GM06990 (cell line): Measurements from ENCODE around the gene SNX13.
A peak's percentile ranks its signal among the peaks of the same experiment; 100 is the strongest.

Source experiments
- DNase-seq: peaks from one replicate; pipeline ENCODE4 v3.0.0-alpha.2; 2011; ENCODE audit not compliant: insufficient read length; ENCODE audit errors: extremely low read depth
- H3K27me3 ChIP-seq: replicated peaks from 2 replicates; pipeline ENCODE4 v1.6.0; 2011; ENCODE audit warnings: low read length; ENCODE audit not compliant: control insufficient read depth, insufficient read depth
- H3K36me3 ChIP-seq: 2 replicates; pipeline ENCODE4 v1.5.1; 2011; ENCODE audit warnings: low read length; ENCODE audit not compliant: control insufficient read depth, insufficient read depth
- H3K4me3 ChIP-seq: replicated peaks from 2 replicates; pipeline ENCODE4 v1.5.1; 2011; ENCODE audit warnings: low read depth, mild to moderate bottlenecking, control low read depth, low read length
- CTCF ChIP-seq: IDR thresholded peaks from 2 replicates; pipeline ENCODE4 v1.5.1; 2011; ENCODE audit warnings: low read length, control low read depth, mild to moderate bottlenecking, inconsistent platforms; ENCODE audit not compliant: insufficient read depth, poor library complexity, severe bottlenecking

Gene SNX13

GRCh38 chr7:17946591-17946990 lies 6.3 kb upstream of the SNX13 start:
- no peaks in the 10 kb centered on the region for H3K36me3 ChIP-seq
- H3K27me3 ChIP-seq, result no peaks in the 10 kb centered on the region
- H3K4me3 ChIP-seq, result no peak overlapping the region
- no peak for TF ChIP-seq CTCF
- DNase-seq, result peak; percentile 28

- no peaks in the 10 kb centered on the region for H3K36me3 ChIP-seq
- TF ChIP-seq CTCF, result no peak
Measured at GRCh38 chr7:17944720-17945119, 4.4 kb upstream of the SNX13 start.

GRCh38 chr7:17943006-17943405 lies 2.7 kb upstream of the SNX13 start:
- no peak for TF ChIP-seq CTCF
- Histone ChIP-seq H3K27me3 (no peaks in the 10 kb centered on the region), H3K4me3 (no peak overlapping the region), H3K36me3 (no peaks in the 10 kb centered on the region)
- DNase-seq, result no peak

More at GRCh38 chr7:17944720-17945119, 4.4 kb upstream of the SNX13 start:
- no peak overlapping the region for H3K4me3 ChIP-seq
- no peaks in the 10 kb centered on the region for H3K27me3 ChIP-seq
- DNase-seq, result no peak

DNA sequence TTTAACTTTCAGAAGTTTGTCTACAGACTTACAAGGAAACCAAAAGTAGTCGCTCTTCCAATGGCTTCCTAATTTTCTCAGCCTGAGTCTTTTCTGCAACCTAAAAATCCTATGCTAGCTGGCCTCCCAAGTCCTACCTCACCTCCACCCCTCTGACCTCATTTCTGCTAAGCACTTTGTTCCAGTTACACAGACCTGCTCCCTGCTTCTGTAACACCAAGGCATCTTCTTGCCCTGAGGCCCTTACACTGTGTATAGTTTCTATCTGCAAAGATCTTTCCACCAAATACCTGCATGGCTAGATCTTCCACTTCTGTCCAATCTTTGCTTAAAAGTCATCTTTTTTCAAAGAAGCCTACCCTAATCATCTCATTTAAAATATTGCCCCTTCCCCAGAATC lies 1.9 kb upstream of the SNX13 start:
- DNase-seq, result no peak
- Histone ChIP-seq H3K4me3 (no peak overlapping the region), H3K36me3 (no peaks in the 10 kb centered on the region), H3K27me3 (no peaks in the 10 kb centered on the region)
- TF ChIP-seq CTCF, result no peak

- Histone ChIP-seq H3K36me3 (no peaks in the 10 kb centered on the region), H3K27me3 (no peaks in the 10 kb centered on the region), H3K4me3 (peak overlapping the region; percentile 82)
- DNase-seq, result no peak
- TF ChIP-seq CTCF, result no peak
Measured at GRCh38 chr7:17940951-17941431, 697 bp upstream of the SNX13 start.

DNA sequence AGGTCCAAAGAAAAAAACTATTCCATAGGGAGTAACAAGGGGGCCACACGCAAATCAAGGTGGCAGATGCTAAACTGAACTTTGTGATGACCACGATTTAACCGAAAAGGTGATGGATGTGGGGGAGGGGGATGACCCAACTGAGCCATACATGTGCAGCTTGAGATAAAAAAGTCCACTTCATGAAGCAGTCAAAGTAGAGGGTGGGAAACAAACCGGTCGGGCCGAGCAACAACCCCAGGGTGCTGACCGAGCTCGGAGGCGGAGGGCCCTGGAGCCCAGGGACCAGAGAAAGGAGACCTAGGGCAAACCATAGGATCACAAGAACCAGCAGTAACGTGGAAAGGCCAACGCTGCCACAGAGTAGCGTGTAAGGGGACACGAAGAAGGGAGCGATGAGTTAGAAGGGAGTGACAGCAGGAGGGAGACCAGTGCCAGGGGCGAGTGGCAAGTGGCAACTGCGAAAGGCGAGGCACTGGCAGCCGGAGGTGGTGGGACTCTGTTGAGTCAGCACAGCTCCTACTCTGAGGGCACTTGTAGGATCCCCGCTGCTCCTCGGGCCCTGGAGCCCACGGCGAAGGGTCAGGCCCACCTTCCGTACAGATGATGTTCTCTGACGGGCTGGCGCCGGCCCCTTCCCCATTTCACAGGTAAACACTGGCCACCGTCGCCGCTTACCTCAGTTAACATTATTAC lies 540 bp downstream of the SNX13 start:
- TF ChIP-seq CTCF, result no peak
- Histone ChIP-seq H3K27me3 (no peaks in the 10 kb centered on the region), H3K4me3 (peak overlapping the region; percentile 82), H3K36me3 (no peaks in the 10 kb centered on the region)
- no peak for DNase-seq
